Renal cortical epithelial cell (primary cell): ENCODE results near the gene ELN. TPM values are rescaled to one million over a fixed set of nuclear protein-coding genes. Genes with fewer than 3 reads are reported as not detected.
"Not testable (repeated sequence)": the region's sequence is repeated elsewhere in the genome, so short reads cannot be mapped to it uniquely, and the experiment has no call there.

Experiments used
- DNase-seq: peaks from one replicate; pipeline ENCODE4 v3.0.0-alpha.2; 2011; ENCODE audit warnings: low read depth
- total RNA-seq: library from RNA; depleted of rRNA; stranded (reverse); fragments of >200 nt; gene quantifications from 2 replicates; pipeline ENCODE4 v1.2.3, GENCODE V29; 2014

Gene ELN
- total RNA-seq, 1 donor from 2014 or later: 0.15 TPM

DNA sequence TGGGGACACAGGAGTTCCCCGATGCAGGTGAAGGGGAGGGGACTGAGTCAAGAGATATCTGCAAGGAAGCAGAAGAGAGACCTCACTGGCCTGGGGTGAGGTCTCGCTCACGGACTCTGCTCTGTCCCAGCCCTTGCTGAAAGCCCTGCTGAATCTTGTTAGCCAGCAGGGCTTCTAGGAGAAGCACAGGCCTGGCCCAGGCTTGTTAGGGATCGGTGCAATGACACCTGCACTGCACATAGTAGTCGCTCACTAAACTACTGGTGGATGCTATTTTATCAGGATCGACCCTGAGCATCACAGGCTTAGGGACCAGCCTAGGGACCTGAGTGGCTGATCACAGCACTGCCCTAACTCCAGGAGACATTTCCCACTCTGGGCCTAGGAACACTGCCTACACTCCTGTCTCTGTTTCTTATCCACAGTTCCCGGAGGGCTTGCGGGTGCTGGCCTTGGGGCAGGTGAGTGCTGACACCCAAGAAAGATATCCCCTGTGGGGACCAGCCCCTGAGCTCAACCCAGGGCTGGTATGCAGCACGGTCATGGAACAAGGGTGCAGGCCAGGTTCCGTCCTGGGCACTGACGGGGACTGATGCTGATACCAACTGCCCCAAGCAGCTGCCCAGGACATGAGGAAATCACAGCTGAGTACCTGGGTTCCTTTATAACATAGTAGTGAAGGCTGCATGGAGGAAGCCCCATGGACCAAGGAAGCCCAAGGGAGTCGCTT, 13.0 kb downstream of the ELN start:
- DNase-seq: no peak

DNA sequence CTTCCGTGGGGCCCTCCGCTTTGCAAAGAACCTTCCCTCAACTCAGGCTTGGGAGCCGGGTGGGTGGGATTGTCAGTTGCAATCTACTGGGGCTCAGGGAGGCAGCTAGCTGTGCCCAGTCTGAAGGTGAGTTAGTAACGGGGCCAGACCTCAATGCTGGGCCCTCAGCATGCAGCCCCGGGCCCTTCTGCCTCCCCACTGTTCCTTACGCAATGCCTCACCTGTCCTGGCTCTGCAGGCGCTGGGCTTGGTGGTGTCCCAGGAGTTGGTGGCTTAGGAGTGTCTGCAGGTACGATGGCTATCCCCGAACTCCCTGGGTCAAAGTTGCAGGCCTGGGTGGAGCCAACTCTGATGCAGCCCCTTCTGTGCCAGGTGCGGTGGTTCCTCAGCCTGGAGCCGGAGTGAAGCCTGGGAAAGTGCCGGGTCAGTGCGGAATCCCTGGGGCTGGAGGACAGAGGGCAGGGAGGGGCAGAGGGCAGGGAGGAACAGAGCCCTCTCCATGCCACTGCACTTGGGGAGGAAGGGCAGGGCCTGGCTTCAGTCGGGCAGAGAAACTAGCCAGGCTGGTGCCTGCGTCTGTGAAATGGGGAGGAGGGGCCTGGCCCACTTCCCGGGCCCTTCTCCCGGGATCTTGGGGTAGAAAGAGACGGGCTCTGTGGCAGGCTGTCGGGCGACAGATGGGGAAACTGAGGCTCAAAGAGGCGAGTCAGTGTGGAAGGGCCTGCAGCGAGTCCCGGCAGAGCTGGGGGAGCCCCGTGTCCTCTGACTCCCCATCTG, 15.0 kb downstream of the ELN start:
- DNase-seq: no peak

DNA sequence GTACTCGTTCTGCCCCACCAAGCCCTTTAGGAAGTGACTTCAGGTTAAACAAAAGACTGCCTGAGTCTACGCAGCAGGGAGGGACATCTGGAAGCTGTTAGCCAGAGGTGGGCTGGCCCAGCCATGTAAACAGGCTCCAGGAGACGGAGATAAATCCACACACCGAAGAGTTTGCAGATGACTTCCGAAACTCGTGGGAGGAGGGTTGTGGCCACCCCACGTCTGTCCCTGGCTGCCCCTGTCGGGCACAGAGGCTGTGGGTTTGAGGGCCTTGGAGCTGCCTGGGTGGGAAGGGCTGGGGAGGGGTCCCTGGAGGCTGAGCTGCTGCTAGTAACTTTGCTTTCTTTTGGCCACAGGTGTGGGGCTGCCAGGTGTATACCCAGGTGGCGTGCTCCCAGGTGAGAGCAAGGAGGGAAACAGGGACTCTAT, 15.6 kb downstream of the ELN start:
- DNase-seq: no peak

DNA sequence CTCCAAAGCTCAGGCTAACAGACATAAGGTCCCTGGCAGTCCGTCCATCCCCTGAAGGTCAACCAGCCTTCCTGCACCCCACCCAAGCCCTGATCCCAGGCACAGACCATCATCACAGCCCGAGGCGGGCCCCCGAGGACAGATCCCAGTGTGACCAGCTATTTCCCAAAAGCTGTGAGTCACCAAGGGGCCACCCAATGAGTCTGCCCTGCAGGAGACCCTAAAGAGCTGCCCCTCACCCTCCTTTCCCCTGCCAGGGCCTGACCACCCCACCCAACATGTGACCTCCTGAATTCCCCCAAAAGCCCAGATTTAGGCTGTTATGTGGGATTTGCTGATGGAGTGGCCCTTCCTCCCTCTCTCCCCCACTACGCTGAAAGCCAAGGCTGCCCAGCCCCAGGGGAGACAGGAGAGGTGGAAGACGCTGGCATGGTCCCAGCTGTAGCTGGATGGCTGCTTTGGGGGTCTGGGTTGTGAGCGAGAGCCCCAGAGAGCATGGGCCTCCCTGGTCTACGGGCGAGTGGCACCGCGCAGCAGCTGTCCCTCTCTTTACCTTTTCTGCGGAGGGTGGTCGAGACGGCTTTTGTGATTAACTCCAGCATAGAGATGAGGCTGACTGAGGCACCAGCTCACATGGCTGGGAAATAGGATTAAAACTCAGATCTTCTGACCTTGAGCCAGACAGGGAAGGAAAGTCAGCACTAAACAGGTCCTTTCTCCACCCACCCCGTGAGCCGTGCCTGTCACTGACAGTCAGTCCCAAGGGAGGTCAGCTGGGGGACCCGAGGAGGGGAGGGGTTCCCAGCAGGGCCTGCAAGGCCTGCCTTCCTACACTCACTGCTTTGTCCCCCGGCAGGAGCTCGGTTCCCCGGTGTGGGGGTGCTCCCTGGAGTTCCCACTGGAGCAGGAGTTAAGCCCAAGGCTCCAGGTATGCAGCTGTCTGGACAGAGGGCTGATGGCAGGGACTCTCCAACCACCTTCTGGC, 16.7 kb downstream of the ELN start:
- no peak for DNase-seq

DNA sequence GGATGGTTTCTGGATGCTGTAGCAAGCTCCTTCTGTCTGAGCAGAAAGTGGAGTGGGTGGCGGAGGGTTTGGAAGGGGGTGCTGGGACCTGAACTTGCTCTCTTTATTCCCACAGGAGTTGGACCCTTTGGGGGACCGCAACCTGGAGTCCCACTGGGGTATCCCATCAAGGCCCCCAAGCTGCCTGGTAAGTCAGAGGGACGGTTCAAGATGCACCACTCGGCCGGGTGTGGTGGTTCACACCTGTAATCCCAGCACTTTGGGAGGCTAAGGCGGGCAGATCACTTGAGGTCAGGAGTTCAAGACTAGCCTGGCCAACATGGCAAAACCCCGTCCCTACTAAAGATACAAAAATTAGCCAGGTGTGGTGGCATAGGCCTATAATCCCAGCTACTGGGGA, 18.6 kb downstream of the ELN start:
- DNase-seq: not testable (repeated sequence)

DNA sequence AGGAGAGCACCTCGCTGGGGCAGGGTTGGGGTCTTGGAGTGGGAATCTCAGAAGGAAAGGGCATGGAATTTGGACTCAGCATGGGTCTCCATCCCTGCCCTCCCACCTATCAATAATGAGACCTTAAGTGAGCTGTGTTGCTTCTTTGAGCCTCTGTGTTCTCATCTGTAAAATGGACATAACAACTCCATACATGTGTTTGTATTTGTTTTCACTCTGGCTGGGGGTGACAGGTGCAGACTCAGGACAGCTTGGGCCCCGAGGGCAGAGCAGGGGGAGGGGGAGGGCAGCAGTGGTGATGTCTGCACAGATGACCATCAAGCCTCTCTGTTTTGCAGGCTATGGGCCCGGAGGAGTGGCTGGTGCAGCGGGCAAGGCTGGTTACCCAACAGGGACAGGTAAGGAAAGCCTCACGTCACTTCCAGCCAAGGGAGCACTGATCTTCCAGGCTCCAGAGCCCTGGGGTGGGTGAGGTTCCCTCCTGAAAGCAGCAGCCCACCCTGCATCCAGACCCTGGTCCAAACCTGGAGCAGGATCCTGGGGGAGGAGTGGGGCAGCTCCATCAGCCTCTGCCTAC, 19.9 kb downstream of the ELN start:
- DNase-seq: no peak

DNA sequence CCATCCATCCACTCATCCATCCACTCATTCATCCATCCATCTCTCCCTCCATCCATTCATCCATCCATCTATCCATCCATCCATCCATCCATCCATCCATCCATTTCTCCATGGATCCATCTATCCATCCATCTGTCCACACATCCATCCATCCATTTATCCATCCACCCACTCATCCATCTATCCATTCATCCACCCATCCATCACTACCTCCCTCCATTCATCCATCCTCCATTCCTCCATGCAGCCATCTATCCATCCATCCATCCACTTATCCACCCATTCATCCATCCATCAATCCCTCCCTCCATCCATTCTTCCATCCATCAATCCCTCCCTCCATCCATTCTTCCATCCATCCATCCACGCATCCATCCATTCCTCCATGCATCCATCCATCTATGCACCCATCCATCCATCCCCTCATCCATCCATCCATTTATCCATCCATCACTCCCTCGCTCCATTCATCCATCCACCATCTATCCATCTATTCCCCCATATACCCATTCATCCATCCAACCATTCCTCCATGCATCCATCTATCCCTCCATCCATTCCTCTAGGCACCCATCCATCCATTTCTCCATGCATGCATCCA, 21.1 kb downstream of the ELN start:
- no peak for DNase-seq

DNA sequence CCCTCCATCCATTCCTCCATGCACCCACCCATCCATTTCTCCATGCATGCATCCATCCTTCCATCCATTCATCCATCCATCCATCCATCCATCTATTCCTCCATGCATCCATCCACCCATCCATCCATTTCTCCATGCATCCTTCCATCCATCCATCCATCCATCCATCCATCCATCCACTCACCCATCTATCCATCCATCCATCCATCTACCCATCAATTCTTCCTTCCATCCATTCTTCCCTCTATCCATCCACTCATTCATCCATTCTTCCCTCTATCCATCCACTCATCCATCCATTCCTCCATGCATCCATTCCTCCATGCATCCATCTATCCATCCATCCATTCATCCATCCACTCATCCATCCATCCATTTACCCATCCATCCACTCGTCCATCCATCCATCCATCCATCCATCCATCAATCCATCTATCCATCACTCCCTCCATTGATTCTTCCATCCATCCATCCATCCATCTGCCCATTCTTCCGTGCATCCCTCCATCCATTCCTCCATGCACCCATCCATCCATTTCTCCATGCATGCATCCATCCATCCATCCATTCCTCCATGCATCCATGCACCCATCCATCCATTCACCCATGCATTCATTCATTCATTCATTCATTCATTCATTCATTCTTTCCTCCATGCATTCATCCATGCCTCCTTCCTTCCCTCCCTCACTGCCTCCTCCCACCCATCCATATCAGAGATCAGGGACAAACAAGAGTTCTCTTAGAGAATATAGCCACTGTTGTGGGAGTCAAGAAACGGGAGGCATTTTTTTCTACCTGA, 22.2 kb downstream of the ELN start:
- DNase-seq: no peak

DNA sequence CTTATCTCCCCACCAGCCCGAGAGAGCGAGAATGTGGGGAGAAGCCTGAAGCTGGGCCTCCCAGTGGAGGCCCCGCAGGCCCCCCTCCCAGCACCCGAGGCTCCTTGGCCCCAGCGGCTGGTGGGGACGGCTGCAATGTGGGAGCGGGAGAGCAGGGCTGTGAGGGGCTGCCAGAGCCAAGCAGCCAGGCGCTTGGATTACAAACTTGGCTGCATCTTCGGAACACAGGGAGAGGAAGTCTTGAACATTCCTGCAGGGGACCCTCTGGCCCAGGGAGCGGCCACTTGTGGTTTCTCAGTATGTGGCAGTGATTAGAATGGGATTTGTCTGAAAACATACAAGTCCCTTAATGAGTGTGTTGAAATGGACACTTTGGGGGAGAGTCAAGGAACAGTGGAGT, 23.2 kb downstream of the ELN start:
- DNase-seq: no peak

DNA sequence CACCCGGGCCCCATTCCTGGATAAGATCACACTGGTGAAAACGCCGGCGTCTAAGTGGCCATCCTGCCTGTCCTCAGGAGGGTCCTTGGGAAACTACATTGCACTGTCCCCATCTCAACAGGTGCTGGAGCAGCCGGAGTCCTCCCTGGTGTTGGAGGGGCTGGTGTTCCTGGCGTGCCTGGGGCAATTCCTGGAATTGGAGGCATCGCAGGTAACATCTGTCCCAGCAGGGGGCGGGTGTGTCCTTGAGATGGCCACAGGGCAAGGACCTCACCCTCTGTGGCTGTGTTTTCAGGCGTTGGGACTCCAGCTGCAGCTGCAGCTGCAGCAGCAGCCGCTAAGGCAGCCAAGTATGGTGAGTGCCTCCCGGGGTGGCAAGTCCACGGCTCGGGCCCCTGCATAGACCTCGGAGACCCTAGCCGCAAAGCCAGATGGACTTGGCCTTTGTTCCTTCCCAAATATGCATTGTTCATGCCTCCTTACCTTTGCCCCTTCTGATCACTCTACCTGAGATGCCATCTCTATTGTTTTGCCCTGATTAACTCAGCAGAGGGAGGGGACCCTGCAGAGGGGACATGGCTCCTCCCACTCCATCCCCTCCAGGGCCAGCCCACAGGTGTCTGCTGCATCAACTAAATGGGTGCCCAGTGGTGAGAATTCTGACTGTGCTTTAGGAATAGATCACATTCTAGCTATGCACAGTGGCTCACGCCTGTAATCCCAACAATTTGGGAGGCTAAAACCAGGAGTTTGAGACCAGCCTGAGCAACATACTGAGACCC, 23.8 kb downstream of the ELN start:
- DNase-seq: no peak

DNA sequence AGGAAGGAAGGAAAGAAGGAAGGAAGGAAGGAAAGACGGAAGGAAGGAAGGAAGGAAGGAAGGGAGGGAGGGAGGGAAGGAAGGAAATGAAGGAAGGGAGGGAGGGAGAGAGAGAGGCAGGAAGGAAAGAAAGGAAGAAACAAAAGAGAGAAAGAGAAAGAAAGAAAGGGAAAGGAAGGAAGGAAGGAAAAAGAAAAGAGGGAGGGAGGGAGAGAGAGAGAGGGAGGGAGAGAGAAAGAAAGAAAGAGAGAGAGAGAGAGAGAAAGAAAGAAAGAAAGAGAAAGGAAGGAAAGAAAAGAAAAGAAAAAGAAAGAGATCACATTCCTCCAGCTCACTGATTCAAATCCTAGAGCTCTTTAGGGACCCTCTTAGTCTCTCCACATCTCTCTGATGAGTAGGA, 24.7 kb downstream of the ELN start:
- DNase-seq: no peak

DNA sequence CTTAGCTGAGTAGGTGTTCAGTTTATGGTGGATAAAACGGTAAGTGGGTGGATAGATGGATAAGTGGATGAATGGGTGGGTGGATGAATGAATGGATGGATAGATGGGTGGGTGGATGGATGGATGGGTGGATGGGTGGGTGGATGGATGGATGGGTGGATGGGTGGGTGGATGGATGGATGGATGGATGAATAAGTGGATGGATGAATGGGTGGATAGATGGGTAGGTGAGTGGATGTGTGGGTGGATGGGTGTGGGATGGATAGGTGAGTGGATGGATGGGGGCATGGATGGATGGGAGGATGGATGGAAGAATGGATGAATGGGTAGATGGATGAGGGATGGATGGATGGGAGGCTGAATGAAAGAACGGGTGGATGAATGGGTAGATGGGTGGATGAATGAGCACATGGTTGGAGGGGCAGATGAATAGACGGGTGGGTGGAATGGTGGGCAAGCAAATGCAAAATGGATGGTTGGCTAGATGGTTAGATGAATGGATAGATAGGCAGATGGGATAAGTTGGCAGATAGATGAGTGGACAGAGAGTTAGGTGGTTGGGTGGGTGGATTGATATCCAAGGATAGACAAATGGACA, 25.7 kb downstream of the ELN start:
- DNase-seq: no peak

DNA sequence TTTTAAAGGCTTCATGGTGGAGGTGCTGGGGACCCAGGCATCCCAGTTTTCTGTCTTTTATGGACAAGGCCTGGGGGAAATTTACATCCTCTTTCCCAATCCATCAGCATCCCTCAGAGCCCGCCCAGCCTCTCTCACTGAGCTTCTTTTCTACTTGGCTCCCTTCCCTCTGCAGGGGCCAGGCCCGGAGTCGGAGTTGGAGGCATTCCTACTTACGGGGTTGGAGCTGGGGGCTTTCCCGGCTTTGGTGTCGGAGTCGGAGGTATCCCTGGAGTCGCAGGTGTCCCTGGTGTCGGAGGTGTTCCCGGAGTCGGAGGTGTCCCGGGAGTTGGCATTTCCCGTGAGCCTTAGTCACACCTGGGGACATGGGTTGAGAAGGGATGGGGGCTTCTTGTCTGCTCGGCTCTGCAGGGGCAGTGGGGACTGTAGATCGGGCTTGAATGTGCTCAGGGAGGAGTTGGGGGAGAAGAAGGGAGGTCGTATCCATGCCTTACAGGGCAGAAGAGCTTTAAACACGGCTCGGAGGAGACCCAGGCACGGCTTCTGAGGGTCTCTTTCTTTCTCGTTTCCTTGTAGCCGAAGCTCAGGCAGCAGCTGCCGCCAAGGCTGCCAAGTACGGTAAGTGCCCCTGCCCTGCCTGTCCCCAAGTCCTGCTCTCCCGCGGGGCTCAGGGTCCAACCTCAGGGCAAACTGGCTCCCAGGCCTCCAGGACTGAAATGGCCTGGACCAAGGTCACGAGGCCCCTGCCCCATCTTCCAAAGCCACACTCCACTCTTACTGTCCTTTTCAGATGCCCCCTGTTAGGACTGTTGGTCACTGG, 28.3 kb downstream of the ELN start:
- DNase-seq: no peak

DNA sequence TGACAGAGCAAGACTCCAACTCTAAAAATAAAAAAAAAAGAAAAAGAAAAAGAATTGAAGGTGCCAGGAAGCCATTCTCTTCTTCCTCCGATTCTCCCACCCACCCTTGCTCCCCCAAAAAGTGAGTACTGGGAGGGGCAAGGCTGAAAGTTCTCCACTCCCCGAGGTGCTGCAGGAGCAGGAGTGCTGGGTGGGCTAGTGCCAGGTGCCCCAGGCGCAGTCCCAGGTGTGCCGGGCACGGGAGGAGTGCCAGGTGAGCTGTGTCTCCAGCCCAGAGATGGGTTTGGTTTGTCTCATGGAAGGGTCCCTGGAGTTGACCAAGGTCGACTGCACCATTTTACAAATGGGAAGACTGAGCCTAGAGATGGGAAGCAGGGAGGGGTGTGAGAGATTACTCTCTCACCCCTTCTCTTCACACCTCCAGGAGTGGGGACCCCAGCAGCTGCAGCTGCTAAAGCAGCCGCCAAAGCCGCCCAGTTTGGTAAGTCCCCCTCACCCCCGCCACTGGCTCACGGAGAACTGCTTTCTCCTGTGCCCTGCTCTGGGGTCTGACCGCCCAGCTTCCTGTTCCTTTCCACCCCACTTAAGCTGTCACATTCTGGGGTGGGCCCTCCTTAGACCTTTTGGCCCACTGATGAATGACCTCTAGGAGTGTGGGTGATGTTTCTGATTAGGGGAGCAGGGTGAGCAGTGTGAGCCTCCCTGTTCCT, 29.4 kb downstream of the ELN start:
- no peak for DNase-seq

DNA sequence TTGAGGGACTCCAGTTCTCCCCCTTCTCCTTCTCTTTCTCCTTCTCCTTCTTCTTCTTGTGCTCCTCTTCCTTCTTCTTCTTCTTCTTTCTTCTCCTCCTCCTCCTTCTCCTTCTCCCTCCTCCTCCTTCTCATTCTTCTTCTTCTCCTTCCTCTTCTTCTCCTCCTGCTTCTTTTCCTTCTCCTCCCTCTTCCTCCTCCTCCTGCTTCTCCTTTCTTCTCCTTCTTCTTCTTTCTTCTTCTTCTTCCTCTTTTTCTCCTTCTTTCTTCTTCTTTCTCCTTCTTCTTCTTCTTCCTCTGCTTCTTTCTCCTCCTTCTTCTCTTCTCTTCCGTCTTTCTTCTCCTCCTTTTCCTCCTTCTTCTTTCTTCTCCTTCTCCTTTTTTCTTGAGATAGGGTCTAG, 30.0 kb downstream of the ELN start:
- no peak for DNase-seq

DNA sequence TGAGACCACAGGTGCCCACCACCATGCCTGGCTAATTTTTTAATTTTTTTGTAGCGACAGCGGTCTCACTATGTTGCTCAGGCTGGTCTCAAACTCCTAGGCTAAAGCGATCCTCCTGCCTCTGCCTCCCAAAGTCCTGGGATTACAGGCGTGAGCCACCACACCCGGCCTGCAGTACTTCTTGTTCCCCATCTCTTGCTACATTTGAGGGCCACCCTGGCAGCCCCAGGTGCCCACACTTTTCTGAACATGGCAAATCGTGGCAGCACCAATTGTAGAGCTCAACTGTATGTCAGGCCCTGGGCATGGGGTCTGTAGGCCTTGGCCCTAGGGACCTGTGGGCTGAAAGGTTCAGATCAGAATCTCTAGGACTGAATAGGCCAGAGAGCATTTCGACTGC, 30.5 kb downstream of the ELN start:
- DNase-seq: no peak

DNA sequence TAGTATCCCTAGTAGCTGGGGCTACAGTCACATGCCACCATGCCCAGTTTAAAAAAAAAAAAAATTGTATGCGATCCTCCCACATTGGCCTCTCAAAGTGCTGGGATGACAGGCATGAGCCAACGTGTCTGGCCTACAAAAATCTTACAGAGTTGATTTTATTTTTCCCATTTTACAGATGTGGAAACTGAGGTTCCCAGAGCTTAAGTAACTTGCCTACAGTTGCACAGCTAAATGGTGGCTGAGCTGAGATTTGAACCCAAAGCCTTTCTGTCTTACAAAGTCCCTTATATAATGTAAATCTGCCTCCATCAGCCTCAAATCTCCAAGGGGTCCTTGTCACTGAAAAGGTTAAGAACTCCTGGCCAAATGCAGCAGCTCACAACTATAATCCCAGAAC, 31.1 kb downstream of the ELN start:
- DNase-seq: no peak
